AG09309 (cell line): ENCODE results near the gene CFTR.

Experiments
- DNase-seq: peaks from one replicate; pipeline ENCODE4 v3.0.0-alpha.2; 2010; ENCODE audit warnings: low read depth
- H3K4me3 ChIP-seq: 2 replicates; pipeline ENCODE4 v1.5.1; 2011; ENCODE audit warnings: mild to moderate bottlenecking, low read depth, low read length, moderate library complexity; ENCODE audit not compliant: control insufficient read depth
- CTCF ChIP-seq: IDR thresholded peaks from 2 replicates; pipeline ENCODE4 v1.5.1; 2011; ENCODE audit warnings: mild to moderate bottlenecking, low read depth, low read length, inconsistent platforms; ENCODE audit not compliant: insufficient read depth, control insufficient read depth; ENCODE audit errors: missing control alignments

CFTR gene

GRCh38 chr7:117669818-117670217 lies 190.0 kb downstream of the CFTR start:
- no peak overlapping the region for H3K4me3 ChIP-seq
- TF ChIP-seq CTCF, result no peak
- no peak for DNase-seq

GRCh38 chr7:117672453-117672852 lies 192.6 kb downstream of the CFTR start:
- no peak overlapping the region for H3K4me3 ChIP-seq
- no peak for TF ChIP-seq CTCF
- no peak for DNase-seq

DNA sequence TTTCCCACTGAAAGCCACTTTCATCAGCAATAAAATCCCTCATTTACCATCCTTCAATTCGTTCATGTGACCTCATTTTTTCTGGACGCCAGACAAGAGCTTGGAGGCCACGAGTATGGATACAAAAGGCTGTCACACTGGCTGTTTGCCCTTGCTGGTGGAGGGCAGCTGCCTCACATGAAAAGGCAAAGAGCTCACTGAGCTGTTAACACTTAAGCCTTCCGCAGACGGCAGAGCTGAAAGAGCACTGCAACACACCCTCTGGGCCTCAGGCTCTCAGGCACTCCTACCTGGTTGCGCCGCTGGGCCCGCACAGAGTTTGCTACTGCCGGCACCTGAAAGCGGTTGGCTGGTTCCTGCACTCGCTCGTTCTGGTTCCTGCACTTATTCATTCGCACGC lies 193.5 kb downstream of the CFTR start:
- no peak for TF ChIP-seq CTCF
- no peak overlapping the region for H3K4me3 ChIP-seq
- DNase-seq, result no peak

- TF ChIP-seq CTCF, result no peak
- no peak for DNase-seq
- H3K4me3 ChIP-seq, result no peak overlapping the region
Measured at GRCh38 chr7:117673839-117674238, 194.0 kb downstream of the CFTR start.

DNA sequence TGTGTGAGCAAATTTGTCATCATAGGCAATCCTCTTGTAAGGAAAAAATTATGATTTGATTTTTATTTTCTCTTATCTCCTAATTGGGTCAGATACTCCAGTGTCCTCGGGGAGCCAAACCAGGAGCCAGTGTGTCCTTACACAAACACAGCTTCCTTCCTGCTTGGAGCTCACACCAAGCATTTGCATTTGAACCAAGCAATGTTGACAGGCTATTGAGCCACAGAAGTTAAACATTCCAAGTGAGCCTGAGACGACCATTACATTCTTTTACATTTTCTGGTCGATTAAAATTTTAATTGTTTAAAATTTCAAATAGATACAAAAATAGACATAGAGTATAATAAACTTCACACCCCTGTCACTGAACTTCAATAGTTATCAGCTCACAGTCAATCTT lies 194.8 kb downstream of the CFTR start:
- H3K4me3 ChIP-seq, result no peak overlapping the region
- no peak for TF ChIP-seq CTCF
- DNase-seq, result no peak

GRCh38 chr7:117675497-117676435 lies 195.9 kb downstream of the CFTR start:
- TF ChIP-seq CTCF, result no peak
- DNase-seq, result no peak
- no peak overlapping the region for H3K4me3 ChIP-seq
